ENCODE measurements around the gene CWC27.

GRCh38 chr5:65035211-65036206 is 266.8 kb downstream of the CWC27 start:
- TF ChIP-seq CTCF (conservative IDR thresholded peaks at IDR 0.05; ENCODE audit: low read length) (no peak), EZH2phosphoT487 (IDR thresholded peaks at IDR 0.05; ENCODE audit: borderline replicate concordance) (no peak)
